DOHH2 (cell line): Measurements from ENCODE around the gene MANSC4.

Experiments
- H3F3A ChIP-seq: fragments of 200-600 bp; sonication (generic), shearing (Covaris generic); 2 replicates; pipeline ENCODE4 v1.6.0; 2016; ENCODE audit warnings: antibody characterized with exemption, mild to moderate bottlenecking; ENCODE audit not compliant: control insufficient read depth, insufficient read depth
- H3K27ac ChIP-seq: fragments of 200-600 bp; sonication (generic); 2 replicates; pipeline ENCODE4 v1.5.1; 2014; ENCODE audit warnings: low read depth, mild to moderate bottlenecking, low read length, moderate library complexity
- H3K27me3 ChIP-seq: fragments of 200-600 bp; sonication (generic); 2 replicates; pipeline ENCODE4 v1.6.1; 2014; ENCODE audit warnings: mild to moderate bottlenecking, low read length, mixed read lengths; ENCODE audit not compliant: control insufficient read depth
- H3K36me3 ChIP-seq: fragments of 200-600 bp; sonication (generic); 2 replicates; pipeline ENCODE4 v1.6.1; 2014; ENCODE audit warnings: mild to moderate bottlenecking, low read length, moderate library complexity, mixed read lengths; ENCODE audit not compliant: control insufficient read depth
- H3K4me1 ChIP-seq: fragments of 200-600 bp; sonication (generic); 2 replicates; pipeline ENCODE4 v1.6.1; 2014; ENCODE audit warnings: mild to moderate bottlenecking, low read length, mixed read lengths; ENCODE audit not compliant: control insufficient read depth
- H3K4me2 ChIP-seq: fragments of 200-600 bp; sonication (generic); 2 replicates; pipeline ENCODE4 v1.6.0; 2014; ENCODE audit warnings: mild to moderate bottlenecking, low read length, moderate library complexity
- H3K4me3 ChIP-seq: fragments of 200-600 bp; sonication (generic); 2 replicates; pipeline ENCODE4 v1.5.1; 2014; ENCODE audit warnings: mild to moderate bottlenecking, low read length, mixed read lengths
- H3K79me2 ChIP-seq: fragments of 200-600 bp; sonication (generic); 2 replicates; pipeline ENCODE4 v1.6.1; 2014; ENCODE audit warnings: mild to moderate bottlenecking, low read length, mixed read lengths; ENCODE audit not compliant: control insufficient read depth
- H3K9me2 ChIP-seq: fragments of 200-600 bp; sonication (generic); replicated peaks from 2 replicates; pipeline ENCODE4 v1.6.1; 2014; ENCODE audit warnings: mild to moderate bottlenecking, low read length, mixed read lengths; ENCODE audit not compliant: control insufficient read depth
- H3K9me3 ChIP-seq: fragments of 200-600 bp; sonication (generic); 2 replicates; pipeline ENCODE4 v1.6.1; 2014; ENCODE audit warnings: antibody characterized with exemption, low read length, mixed read lengths; ENCODE audit not compliant: control insufficient read depth, insufficient read depth
- H4K20me1 ChIP-seq: fragments of 200-600 bp; sonication (generic); 2 replicates; pipeline ENCODE4 v1.6.0; 2014; ENCODE audit warnings: low read depth, mild to moderate bottlenecking, antibody characterized with exemption, low read length, moderate library complexity; ENCODE audit not compliant: control insufficient read depth, insufficient read depth
- EZH2phosphoT487 ChIP-seq: fragments of 200-600 bp; sonication (generic); IDR thresholded peaks from 2 replicates; pipeline ENCODE4 v1.6.1; 2017; ENCODE audit warnings: borderline replicate concordance, mild to moderate bottlenecking, antibody characterized with exemption, low read length, moderate library complexity, mixed read lengths
- TF ChIP-seq, protein P1 (sequence below): fragments of 200-600 bp; sonication (generic); IDR thresholded peaks from one replicate; pipeline ENCODE4 v1.5.1; 2014; ENCODE audit warnings: antibody characterized with exemption, mild to moderate bottlenecking, low read depth, low read length; ENCODE audit not compliant: poor library complexity, severe bottlenecking

MANSC4 gene

DNA sequence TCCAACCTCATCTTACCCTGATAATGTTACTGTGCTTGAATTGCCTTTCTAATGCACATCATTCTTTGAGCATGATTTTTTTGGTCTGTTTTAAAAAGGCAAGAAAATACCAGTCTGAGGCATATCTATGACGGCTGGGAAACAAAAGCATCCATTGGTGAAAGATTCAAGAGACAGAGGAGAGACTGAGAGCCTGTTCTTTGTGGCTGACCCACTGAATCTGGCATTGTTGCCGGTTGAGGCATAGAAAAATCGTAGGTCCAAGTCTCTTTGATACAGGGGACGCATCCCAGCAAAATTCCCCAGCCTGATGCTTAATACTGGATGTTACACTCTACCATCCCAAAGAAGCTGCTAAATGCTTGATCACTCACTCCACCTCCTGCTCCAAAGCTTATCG, 2.9 kb downstream of the MANSC4 start:
- Histone ChIP-seq H3K27ac (no peak overlapping the region), H3K4me2 (no peak overlapping the region), H3K4me1 (peaks cover 22% of the 10 kb centered on the region), H3K9me2 (no peaks in the 10 kb centered on the region), H3K9me3 (no peaks in the 10 kb centered on the region), H3K79me2 (peaks cover 20% of the 10 kb centered on the region), H4K20me1 (no peaks in the 10 kb centered on the region), H3K4me3 (no peak overlapping the region), H3F3A (peaks cover 6% of the 10 kb centered on the region; the same call in 1 of the 2 replicates), H3K27me3 (no peaks in the 10 kb centered on the region), H3K36me3 (peaks cover 17% of the 10 kb centered on the region)
- no peak for TF ChIP-seq EZH2phosphoT487
- TF ChIP-seq, protein P1, sequence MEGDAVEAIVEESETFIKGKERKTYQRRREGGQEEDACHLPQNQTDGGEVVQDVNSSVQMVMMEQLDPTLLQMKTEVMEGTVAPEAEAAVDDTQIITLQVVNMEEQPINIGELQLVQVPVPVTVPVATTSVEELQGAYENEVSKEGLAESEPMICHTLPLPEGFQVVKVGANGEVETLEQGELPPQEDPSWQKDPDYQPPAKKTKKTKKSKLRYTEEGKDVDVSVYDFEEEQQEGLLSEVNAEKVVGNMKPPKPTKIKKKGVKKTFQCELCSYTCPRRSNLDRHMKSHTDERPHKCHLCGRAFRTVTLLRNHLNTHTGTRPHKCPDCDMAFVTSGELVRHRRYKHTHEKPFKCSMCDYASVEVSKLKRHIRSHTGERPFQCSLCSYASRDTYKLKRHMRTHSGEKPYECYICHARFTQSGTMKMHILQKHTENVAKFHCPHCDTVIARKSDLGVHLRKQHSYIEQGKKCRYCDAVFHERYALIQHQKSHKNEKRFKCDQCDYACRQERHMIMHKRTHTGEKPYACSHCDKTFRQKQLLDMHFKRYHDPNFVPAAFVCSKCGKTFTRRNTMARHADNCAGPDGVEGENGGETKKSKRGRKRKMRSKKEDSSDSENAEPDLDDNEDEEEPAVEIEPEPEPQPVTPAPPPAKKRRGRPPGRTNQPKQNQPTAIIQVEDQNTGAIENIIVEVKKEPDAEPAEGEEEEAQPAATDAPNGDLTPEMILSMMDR = no peak

DNA sequence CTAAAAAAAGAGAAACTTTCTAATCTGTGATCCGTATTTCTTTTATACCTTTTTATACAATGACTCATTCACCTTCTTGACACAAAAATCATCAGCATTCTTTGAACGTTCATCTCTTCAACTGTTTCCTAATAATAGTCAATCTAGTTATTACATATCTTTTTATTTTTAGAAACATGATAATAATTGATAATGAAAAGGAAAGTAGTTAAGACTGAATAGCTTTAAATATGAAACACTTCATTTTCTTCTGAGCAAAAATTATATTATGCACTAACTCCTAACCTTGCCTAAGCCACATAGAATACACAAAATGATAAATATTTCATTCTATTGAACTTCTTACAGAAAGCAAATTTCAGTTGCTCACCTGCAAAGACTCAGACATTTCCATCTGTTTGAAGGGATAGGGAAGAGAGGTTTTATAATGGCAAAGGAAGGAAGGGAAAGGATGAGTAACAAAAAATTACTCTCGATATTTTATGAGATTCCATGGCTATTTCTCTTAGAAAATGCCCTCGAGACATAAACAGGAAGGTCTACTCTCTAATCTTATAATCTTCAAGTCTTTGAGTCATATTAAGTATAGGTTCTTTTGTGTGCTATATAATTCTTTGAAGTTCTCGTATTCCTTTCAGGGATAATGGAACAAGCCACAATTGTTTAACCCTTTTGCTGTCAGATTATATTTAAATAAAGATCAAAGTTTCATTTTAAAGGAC, 7.5 kb downstream of the MANSC4 start:
- Histone ChIP-seq H3K36me3 (no peaks in the 10 kb centered on the region), H3K9me3 (no peaks in the 10 kb centered on the region), H4K20me1 (no peaks in the 10 kb centered on the region), H3K27me3 (no peaks in the 10 kb centered on the region), H3F3A (no peaks in the 10 kb centered on the region), H3K27ac (no peak overlapping the region), H3K4me3 (no peak overlapping the region), H3K79me2 (no peaks in the 10 kb centered on the region), H3K9me2 (no peaks in the 10 kb centered on the region), H3K4me2 (no peak overlapping the region), H3K4me1 (no peaks in the 10 kb centered on the region)
- no peak for TF ChIP-seq EZH2phosphoT487
- TF ChIP-seq, protein P1 = no peak

DNA sequence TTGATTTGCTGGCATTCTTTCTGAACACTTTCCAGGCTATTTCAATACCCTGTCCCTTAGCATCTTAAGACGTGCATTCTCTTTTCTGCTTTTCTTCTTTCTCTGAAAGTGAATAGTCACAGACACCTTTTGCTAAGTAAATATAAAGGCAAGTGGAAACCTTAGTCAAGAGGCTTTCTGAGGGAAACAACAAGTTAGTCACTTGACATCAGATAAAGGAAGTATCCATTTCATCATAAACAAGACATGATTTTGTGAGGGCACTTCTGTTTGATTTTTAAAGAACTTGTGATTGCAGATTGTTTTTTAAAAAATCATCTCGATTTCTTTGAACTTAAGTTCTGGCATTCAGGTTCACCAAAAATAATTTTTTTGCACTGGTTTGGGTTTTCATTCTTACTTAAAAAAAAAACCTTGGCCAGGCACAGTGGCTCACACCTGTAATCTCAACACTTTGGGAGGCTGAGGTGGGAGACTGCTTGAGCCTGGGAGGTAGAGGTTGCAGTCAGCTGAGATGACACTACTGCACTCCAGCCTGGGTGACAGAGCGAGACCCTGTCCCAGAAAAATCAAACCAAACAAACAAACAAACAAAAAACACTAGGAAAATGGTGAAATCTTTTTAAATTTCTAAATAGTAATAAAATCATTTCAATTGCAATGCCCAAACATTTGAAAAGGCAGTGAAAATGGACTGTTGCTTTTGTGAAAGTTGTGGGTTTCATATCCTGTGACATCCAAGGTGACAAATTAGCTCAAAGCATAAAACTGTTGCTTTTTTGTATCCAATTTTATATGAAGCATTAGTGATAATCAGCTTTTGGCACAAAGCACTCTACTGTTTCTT, 8.3 kb downstream of the MANSC4 start:
- no peaks in the 10 kb centered on the region for H3F3A ChIP-seq
- H3K9me2 ChIP-seq = no peaks in the 10 kb centered on the region
- no peak for TF ChIP-seq EZH2phosphoT487
- TF ChIP-seq, protein P1 = no peak
- H3K79me2 ChIP-seq = no peaks in the 10 kb centered on the region
- H3K27me3 ChIP-seq = no peaks in the 10 kb centered on the region
- H3K9me3 ChIP-seq = no peaks in the 10 kb centered on the region
- no peaks in the 10 kb centered on the region for H4K20me1 ChIP-seq
- no peaks in the 10 kb centered on the region for H3K36me3 ChIP-seq
- no peak overlapping the region for H3K4me2 ChIP-seq
- no peak overlapping the region for H3K27ac ChIP-seq
- no peaks in the 10 kb centered on the region for H3K4me1 ChIP-seq
- no peak overlapping the region for H3K4me3 ChIP-seq
